Measurements from ENCODE around the gene IRF6.
"Not testable (repeated sequence)": the region's sequence is repeated elsewhere in the genome, so short reads cannot be mapped to it uniquely, and the experiment has no call there.

The IRF6 gene

DNA sequence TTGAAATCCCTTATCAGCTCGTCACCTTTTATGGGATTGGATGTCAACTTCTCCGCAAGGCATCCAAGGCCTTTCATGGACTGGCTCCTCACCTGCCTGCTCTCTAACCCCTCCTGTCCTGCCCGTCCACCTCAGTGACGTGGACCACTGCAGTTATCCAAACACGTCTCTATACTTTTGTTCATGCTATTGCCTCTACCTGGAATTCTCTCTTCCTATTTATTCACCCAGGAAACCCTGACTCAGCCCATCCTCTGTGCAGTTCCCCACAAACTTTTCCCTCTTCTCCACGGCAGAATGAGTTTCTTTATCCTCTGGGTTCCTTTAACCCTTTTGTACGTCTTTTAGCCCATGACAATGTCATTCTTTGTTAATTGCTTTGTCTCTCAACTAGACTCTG, 16.8 kb upstream of the IRF6 start:
- no peak for DNase-seq

GRCh38 chr1:209820986-209821385, 15.0 kb upstream of the IRF6 start:
- DNase-seq: no peak

DNA sequence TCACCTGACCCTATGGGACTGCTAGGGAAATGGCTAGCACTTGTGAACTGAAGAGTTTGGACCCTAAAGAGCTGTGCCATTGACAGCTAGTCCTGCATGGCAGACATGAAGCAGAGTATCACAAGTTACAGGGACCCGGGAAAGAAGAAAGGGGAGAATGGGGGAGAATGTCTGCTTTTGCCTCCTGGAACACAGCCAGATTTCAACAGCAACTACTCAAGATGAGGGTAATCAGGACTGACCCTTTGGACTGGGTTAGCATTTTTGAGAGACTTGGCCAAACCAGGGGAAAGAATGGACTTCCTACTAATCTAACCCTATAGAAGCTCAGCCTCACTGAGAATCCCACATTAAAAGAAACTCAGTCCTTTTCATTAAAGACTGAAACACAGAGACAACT, 13.1 kb upstream of the IRF6 start:
- no peak for DNase-seq

DNA sequence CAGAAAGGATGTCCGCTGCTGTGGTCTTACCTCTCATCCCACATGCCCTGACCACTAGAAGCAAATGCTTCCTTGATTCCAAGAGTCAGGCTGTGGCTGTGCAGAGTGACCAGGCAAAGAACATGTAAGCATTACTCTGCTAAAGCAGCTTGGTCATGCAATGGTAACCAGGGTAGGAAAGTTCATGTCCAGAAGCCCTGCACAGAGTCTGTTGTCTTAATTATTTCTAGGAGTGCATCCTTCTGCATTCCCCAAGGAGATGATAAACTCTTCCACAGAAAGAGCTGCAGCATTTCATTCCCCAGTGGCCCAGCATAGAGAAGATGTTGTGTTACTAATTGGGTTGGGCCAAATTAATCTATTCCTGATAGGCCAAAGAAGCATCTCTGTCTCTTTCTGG, 11.7 kb upstream of the IRF6 start:
- DNase-seq: no peak

GRCh38 chr1:209816923-209817322, 11.0 kb upstream of the IRF6 start:
- DNase-seq: no peak

DNA sequence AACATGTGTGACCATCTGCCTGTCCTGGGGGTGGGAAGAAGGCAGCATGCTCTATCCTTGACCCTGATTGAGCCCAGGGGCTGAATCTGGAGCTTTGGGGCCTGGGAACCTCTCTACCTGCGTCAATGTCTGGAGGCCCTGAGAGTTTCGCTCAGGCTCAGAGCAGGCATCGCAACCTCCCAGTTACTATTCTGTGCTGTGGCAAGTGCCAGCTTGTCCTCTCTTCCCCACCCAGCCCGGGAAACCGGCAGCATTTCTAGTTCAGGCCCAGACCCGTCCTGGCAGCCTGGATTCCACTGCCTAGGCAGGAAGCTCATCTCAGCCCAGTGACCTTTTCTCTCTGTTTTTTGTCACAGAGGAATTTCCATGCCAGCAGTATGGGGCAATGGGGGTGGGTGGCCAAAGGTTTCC, 10.0 kb upstream of the IRF6 start:
- DNase-seq: no peak

DNA sequence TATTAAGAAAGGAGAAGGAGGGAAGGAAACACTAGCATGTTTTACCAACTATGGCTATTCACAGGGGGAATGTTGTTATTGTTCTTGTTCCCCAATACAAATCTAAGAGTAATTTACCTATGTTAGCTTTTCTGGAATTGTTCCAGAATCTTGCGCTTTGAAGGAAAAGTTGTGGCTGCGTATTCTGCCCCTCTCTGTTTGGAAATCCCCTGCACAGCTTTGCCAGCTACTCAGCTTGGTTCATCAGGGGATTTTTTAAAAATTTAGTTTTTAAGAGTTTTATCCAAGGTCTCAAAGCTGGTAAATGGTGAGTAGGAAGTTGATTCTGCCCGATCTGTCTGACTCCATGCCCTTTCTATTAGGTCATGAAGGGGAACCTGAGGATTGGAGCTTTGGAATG, 9.5 kb upstream of the IRF6 start:
- no peak for DNase-seq

- DNase-seq: no peak
Measured at GRCh38 chr1:209813902-209814301, 8.0 kb upstream of the IRF6 start.

DNA sequence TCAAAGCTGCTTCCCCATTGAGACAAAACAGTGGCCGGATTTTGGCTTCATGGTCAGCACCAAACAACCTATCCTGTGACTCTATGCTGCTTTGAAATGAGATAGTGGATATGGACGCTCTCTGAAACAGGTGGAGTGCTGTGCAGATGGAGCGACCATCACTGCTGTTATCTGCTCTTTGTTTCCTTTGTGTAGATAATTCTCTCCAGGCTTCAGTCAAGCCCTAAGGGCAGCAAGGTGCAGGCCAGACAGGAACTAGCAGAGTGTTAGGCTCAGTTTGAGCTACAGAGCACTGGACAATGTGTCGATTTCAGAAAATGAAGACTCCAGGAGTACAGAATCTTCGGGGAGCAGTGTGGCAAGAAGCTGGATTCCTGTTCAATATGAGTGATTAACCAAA, 4.8 kb upstream of the IRF6 start:
- peak in 1 of 3 experiments; percentile 18 for DNase-seq

DNA sequence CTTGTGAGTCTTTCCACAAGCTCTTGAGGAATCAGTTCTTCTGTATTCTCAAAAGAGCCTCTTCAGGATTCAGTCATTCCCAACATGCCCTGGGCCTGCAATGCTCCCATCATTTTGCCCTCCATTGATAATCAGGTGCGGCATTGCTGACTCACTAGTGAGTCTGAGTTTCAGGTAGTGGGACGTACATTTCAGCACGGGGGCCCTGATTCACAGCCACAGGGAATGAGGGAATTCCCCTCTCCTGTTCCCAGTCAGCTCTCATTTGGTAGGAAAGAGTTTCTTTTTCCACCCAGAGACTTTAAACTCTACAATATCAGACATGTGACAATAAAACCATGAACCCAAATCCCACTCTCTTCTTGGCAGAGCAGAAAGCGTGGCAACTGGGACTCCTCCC, 3.7 kb upstream of the IRF6 start:
- DNase-seq: no peak

DNA sequence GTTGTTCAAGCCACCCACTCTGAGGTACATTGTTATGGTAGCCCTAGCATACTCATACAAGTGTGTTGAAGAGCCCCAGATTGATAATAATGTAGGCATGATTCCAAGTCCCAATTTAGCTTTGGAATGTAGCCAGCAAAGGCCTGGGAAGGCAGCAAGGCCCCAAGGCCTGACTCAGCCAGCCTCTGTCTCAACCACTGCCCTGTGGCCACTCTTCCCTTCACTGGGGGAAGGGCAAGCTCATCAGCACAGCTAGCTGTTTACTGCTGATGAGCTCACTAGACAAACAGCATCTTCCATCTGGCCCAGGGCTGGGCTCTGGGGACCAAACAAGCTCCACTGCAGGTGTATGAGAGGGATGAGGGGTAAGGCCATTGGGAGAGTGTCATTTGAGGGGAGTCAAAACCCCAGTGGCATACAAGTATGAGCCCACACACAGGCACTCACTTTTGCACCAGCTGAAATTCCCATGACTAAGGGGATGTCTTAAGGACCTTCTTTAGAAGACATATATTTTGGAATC, 2.2 kb upstream of the IRF6 start:
- peak in 1 of 3 experiments; percentile 43 for DNase-seq

- DNase-seq: no peak
Measured at GRCh38 chr1:209807509-209807908, 1.6 kb upstream of the IRF6 start.

DNA sequence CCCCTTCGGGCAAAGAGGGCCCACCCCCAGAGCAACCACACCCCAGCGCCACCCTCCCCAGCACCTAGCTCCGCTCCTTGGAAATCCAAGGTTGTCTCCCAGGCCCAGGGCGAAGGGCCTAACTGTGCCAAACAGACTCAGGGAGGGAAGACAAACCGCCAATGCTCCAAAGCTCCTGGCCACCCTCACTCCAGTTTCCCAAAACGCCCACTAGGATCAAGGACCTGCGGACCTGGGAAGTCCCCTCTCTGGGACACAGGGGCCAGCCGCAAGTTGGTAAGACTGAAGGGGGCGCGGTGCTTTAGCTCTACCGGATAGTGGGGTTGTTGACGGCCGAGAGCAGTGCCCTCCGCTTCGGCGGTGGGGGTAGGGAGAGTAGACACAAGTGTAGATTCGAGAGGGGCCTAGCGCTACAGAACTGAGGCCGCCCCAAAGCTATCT, 581 bp downstream of the IRF6 start:
- no peak for DNase-seq

- no peak for DNase-seq
Measured at GRCh38 chr1:209803568-209803967, 2.4 kb downstream of the IRF6 start.

DNA sequence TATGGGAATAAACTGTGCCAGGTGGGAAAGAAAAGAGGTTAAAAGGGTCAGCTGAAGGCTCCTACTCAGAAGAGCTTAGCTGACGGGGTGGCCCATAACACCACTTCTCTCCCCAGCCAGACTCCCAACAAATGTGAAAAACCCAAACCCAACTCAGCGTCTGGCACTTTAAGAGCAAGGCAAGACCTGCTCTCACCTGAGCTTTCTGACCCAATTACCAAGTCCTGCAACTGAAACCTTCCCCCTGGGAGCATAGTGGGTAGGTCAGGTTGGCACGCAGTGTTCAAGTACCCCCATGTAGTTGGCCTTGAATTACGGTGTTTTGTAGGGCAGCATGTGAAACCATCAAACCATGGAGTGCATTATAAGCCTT, 3.2 kb downstream of the IRF6 start:
- no peak for DNase-seq

GRCh38 chr1:209802117-209802779, 3.7 kb downstream of the IRF6 start:
- DNase-seq: no peak

DNA sequence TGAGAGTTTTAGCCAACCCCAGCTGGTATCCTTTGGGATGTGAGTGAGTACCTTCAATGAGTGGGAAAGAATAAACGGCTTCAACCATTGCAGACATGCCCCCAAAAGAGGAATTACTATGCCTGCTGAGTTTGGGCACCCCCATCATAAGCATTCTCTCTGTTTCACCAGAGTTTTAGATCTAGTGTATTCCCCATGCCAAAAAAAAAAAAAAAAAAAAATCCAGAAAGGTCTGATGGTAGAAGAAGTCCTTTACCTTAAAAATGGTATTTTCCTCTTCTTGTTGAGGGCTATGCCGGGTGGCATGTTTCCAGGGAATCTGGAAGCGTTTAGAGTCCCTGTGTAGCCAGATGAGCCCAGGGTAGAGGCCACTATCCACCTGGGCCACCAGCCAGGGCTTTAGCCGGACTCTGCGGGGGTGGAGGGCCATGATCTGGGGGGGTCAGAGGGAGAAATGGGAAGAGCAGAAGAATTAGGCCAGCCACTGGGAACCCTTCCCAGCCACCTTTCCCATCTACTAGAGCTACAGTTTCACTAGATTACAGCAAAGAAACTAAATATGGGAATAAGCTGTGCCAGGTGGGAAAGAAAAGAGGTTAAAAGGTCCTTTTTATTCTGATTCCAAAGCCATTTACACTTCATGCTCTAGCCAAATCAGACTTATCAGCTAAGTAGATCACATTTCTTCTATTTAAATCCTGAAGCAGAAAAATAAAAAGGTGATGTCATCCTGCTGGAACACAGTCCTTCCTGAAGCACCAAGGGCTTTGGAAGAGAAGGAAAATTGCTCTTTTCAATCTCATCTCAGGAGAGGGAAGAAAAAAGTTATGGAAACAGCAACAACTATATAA, 4.7 kb downstream of the IRF6 start:
- DNase-seq: no peak

DNA sequence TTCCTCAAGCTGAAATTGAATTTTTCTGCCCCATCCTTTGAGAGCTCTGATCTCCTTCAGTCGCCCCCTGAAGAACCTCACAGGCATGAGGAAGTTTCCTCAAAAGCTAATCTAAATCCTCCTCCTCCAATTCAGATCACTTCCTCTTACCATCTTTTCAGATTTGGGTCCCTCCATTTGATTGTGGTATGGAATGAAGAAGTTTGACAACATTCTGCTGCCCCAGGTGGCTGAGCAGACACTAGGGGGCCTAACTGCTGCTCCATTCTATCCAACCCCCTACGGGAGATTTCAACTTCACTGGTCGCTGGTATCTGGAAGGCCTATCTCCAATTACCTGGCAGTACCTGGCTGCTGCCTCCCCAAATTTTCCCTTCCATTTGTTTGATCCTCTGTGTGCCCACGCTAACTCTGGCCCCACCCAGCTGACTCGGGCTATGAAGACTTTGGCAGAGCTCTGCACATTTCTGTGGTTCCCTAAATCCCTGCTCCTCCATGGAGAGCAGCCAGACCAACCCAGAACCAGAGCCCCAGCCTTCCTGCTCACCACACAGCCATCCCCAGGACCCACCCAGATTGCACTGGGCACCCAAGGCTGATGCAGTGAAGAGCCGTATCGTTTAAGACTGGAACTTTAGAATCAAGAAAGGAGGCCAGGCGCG, 7.8 kb downstream of the IRF6 start:
- no peak for DNase-seq

- DNase-seq: not testable (repeated sequence)
Measured at GRCh38 chr1:209793711-209794110, 12.2 kb downstream of the IRF6 start.

DNA sequence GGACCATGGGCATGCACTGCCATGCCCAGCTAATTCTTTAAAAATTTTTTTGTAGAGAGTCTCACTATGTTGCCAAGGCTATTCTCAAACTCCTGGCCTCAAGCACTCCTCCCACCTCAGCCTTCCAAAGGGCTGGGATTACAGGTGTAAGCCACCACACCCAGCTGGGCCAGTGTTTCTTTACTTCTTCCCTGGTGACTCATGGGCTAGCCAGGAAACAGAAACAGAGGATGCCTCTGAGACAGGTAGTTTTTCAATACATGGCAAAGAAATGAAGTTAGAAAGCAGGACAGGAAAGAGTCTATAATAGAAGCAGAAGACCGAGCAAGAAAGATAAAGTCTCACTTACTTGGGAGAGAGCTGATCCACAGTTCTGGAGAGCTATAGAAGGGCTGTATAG, 14.0 kb downstream of the IRF6 start:
- DNase-seq: no peak

- no peak for DNase-seq
Measured at GRCh38 chr1:209790286-209791193, 15.4 kb downstream of the IRF6 start.

- no peak for DNase-seq
Measured at GRCh38 chr1:209789245-209789644, 16.7 kb downstream of the IRF6 start.

GRCh38 chr1:209787551-209787950, 18.4 kb downstream of the IRF6 start:
- DNase-seq: no peak
